HG03280 (cell line): Measurements from ENCODE around the gene IARS2.
"Not testable (repeated sequence)": the region's sequence is repeated elsewhere in the genome, so short reads cannot be mapped to it uniquely, and the experiment has no call there.

Source experiments
- ATAC-seq: cut with Tn5 transposase; IDR thresholded peaks from one replicate; pipeline ENCODE4 v1.9.1; 2021; ENCODE audit warnings: mild to moderate bottlenecking, moderate library complexity; ENCODE audit not compliant: unreplicated experiment

Gene IARS2

DNA sequence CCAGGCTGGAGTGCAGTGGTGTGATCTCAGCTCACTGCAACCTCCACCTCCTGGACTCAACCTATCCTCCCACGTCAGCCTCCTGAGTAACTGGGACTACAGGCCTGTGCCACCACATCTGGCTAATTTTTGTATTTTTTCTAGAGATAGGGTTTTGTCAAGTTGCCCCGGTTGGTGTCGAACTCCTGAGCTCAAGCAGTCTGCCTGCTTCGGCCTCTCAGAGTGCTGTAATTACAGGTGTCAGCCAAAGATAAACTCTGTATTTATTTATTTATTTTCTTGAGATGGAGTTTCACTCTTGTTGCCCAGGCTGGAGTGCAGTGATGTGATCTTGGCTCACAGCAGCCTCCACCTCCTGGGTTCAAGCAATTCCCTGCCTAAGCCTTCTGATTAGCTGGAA is 18.7 kb downstream of the IARS2 start:
- ATAC-seq: not testable (repeated sequence)

DNA sequence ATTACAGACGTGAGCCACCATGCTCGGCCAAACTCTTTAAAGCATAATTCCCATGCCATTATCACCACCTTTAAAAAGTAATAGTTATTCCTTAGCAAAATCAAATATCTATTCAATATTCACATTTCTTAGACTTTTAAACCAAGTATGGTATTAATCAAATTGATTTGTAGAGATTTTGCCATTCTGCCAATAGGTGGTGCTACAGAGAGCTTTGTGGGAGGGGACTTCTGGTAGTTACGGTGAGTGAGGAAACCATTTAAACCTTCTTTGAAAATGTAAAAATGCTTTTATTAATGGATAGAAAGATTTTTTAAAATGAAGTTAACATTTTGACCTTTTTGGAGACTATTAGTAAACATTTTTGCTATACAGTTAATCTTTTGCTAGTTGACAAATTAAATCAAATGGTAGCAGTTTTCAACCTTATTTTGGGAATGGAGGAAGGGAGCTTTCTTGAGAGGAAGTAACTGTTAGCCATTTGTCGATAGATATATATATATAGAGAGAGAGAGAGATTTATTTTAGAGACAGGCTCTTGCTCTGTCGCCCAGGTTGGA is 19.3 kb downstream of the IARS2 start:
- peak; percentile 58 for ATAC-seq

DNA sequence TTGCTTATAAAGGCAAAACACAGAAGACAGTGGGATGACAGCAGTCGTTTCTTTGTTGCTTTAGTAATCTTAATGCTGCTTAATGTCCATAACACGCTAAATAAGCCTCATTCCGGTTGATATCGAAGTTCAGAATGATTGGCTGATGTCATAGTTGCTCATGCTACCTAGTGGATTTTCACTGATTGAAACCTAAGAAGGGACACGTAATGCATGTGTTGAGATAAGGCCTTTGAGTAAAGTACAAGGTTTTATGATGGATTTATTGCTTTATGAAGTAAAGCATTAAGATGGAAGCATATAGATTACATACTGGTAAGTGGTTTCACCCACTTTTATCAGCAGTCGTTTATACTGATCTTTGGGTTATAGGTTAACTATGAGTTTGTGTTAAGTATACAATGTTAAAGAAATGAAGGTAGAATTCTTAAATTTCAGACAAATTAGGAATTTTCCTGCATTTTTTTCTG is 25.1 kb downstream of the IARS2 start:
- ATAC-seq: no peak

GRCh38 chr1:220121791-220122530 is 28.0 kb downstream of the IARS2 start:
- no peak for ATAC-seq

DNA sequence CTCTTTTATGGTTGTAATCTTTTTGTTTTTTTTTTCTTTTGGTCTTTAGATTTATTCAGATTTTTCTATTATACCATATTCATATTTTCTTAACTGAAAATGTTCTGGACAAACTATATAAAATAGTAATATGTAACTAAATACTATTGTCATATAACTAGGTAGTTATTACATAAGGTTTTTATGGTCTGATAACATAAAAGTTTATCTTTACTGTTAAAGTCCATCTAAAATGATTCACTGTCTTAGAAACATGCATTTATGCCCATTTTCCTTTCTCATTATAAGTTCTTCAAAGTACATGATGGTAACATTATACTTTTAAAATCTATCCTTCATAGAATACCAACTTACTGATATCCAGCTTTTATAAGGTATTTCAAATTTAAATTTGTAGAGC is 29.1 kb downstream of the IARS2 start:
- no peak for ATAC-seq

DNA sequence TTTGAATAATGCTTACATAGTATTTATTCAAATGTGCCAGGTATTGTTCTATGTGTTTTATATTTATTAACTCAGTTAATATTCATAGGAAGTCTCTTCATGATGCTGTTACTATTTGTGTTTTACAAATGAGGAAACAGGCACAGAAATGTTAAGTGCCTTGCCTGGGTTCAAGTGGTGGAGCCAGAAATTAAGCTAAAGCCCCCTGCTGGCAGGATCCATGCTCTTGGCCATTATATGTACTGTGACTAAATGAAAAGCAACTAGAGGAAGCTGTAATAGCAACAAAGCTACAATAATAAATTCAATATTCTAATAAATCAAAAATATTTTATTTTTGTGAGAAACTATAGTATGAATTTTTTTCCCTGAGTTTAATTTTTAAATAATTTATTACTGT is 30.0 kb downstream of the IARS2 start:
- ATAC-seq: no peak

DNA sequence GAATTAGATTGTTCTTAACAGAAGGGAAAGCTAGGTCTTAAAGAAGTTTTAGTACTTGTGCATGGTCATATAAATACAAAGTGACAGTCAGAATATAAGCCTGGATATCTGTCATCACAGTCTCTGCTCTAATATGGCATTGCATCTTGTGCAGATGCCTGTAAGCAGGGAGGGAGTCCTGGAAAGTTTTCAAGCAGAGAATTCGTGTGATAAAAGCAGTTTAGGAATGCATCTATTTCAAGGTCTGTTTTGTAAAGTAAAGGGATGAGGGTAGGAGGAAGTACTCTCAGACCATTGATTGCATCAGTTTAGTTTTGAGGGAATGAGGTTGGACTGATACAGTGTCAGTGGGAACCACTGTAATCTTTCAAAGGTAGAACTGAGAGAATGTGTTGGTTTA is 30.6 kb downstream of the IARS2 start:
- no peak for ATAC-seq

- ATAC-seq: no peak
Observed at GRCh38 chr1:220127076-220127475, 33.1 kb downstream of the IARS2 start.

DNA sequence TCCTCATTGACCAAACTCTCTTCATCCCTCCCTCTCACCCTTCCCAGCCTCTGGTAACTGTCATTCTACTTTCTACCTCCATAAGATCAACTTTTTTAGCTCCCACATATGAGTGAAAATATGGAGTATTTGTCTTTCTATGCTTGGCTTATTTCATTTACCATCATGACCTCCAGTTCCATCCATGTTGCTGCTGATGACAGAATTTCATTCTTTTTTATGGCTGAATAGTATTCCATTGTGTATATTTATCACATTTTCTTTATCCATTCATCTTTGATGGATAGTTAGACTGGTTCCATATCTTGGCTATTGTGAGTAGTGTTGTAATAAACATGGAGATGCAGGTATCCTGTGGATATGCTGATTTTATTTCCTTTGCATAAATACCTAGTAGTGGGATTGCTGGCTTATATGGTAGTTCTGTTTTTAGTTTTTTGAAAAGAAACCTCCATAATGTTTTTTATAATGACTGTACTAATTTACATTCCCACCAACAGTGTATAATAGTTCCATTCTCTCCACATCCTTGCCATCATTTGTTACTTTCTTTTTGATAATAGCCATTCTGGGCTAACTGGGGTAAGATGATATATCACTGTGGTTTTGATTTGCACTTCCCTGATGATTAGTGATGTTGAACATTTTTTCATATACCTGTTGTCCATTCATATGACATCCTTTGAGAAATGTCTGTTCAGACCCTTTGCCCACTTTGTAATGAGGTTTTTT is 35.7 kb downstream of the IARS2 start:
- no peak for ATAC-seq

DNA sequence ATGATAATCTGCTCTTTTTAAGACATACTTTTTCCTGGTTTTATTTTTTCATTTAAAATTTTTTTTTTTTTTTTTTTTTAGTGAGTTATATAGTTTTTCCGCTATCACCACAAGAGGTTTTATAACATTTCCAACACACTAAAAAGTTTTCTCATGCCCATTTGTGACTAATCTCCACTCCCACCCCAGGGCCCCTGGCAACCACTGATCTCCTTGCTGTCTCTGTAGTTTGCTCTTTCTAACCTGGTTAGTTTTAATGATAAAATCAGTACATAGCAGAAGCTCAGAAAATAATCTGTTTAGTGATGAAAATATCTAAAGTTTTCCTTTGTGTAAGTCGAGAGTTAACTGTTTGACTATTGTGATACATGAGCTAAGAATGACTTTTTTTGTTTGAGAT is 41.8 kb downstream of the IARS2 start:
- ATAC-seq: no peak

DNA sequence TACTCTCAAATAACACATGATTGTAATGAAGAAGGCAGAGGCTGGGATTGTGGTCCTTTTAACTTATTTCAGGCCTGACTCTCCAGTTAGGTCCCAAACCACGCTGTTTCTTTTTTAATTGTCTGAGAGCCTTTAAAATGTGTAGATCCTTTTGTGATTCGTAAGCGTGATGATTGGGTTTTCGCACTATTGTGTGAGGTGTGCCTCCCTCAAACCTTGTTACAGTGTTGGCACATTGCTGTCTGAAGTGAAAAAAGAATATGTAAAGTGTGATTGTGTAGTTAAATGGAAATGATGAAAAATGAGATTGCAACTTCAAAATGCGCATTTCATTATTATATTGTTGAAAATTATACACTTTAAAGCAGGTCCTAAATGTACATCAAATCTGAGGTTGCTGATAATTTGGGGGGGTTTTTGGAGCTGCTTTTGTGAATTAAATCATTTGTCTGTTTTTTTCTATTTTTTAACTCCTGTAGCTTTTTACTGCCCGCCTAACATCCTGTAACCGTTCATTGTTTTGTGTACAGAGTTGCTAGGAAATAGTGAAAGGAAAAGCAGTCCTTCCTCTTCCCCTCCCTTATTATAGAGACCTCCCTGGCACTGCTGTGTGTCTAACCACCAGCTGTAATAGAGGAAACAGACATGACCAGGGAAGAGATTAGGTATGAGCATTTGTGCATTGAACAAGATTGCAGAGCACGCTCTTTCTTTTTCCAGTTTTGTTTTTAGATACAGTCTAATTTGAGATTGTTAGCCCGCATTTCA is 43.3 kb downstream of the IARS2 start:
- ATAC-seq: no peak

DNA sequence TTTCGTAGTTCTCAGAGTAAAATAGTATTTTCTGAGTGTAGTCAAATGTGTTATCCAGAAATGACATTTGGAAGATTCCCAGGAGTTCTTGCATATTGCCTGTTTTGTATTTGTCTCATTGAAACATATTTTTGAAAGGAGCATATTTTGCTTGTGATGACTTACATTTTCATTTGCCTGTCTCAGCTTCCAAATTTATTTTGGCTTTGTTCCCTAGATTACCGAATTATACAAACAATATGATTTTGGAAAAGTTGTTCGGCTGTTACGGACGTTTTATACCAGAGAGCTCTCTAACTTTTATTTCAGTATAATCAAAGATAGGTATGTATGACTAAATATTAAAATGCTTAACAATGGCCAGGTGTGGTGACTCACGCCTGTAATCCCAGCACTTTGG is 46.0 kb downstream of the IARS2 start:
- no peak for ATAC-seq

DNA sequence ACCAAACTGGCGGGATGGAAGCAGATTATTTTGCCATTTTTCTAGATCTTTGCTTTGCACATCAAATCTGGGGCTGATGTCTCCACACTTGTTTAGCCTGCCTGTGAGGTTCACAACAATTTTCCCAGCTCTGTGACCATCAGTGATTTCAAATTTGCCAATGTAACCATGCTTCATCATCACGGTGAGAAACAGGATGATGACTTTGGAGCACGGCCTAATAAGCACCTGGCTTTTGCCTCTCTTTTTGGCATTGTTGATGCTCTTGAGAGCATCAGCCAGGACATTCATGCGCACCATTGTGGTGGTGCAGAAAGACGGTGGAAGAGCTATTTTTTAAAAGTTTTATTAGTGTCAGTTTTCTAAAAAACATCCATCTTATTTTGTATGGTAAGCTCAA is 50.1 kb downstream of the IARS2 start:
- no peak for ATAC-seq

GRCh38 chr1:220149742-220150141 is 55.8 kb downstream of the IARS2 start:
- no peak for ATAC-seq

- ATAC-seq: no peak
Observed at GRCh38 chr1:220151454-220151853, 57.5 kb downstream of the IARS2 start.

DNA sequence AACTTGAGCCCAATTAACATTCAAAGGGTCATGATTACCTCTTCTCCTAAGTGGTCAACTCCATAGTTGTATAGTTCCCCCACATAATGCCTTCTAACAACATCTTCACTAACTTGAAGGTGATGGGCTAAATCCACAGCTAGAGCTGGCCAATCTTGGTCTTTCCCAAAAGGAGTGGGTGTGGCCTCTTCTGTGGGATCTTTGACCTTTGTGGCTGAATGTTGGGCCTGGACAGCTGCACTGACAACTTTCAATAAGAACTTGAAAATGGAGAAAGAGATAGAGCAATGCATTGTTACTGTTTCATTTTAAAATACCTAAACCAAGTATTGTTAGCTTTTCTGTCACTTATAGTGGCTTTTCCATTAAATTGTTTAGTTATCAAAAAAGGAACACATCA is 59.2 kb downstream of the IARS2 start:
- ATAC-seq: no peak

GRCh38 chr1:220156620-220157146 is 62.8 kb downstream of the IARS2 start:
- no peak for ATAC-seq

GRCh38 chr1:220157738-220158137 is 63.8 kb downstream of the IARS2 start:
- ATAC-seq: no peak

DNA sequence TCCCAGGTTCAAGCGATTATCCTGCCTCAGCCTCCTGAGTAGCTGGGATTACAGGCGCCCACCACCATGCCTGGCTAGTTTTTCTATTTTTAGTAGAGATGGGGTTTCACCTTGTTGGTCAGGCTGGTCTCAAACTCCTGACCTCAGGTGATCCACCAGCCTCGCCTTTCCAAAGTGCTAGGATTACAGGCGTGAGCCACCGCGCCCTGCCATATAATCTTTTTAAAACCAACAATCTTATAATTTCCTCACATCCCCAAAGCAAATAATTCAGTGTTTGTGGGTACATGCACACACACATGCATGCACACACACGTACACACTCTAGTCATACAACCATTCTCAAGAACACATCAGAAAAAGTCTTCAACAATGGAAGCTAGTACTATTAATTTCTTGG is 64.6 kb downstream of the IARS2 start:
- not testable (repeated sequence) for ATAC-seq

DNA sequence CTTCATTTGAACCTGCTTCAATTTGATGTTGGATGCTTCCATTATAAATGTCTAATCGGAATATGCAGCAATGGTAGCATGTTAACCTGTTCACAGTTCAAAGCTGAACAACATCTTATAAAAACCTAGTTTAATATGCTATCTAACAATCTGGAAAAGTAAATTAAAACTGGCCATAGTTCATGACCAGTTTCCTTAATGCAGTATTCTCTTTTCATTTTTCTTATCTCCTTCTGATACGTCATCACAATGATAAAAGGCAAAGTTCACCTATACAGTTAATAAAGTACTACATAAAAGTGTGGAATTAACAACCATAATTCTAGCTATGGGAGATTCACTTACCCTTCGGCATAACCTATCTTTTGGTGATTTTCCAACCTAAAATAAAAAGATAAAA is 65.1 kb downstream of the IARS2 start:
- ATAC-seq: no peak

- ATAC-seq: no peak
Observed at GRCh38 chr1:220160027-220160426, 66.1 kb downstream of the IARS2 start.
